ENCODE results near the gene COL15A1.

GRCh38 chr9:99050292-99050911 lies 106.7 kb downstream of the COL15A1 start:
- TF ChIP-seq ESRRA (CRISPR knock-in tag; IDR thresholded peaks at IDR 0.05; ENCODE audit: borderline replicate concordance), result no peak
- TF ChIP-seq GABPB1 (CRISPR knock-in tag; IDR thresholded peaks at IDR 0.05), result no peak
- TF ChIP-seq CTCF (IDR thresholded peaks at IDR 0.05), result no peak
- TF ChIP-seq ZNF317 (CRISPR knock-in tag; IDR thresholded peaks at IDR 0.05; ENCODE audit: borderline replicate concordance, low read depth), result no peak
- TF ChIP-seq AR (CRISPR knock-in tag; IDR thresholded peaks at IDR 0.05), result no peak
- TF ChIP-seq PREB (CRISPR knock-in tag; IDR thresholded peaks at IDR 0.05; ENCODE audit: borderline replicate concordance), result no peak
- no peak for TF ChIP-seq MAX (CRISPR knock-in tag; IDR thresholded peaks at IDR 0.05)
- TF ChIP-seq USF2 (CRISPR knock-in tag; IDR thresholded peaks at IDR 0.05), result no peak
- no peak for TF ChIP-seq ATF3 (CRISPR knock-in tag; conservative IDR thresholded peaks at IDR 0.05)
- no peak for TF ChIP-seq MLX (CRISPR knock-in tag; IDR thresholded peaks at IDR 0.05)
- no peak for TF ChIP-seq E2F1 (CRISPR knock-in tag; IDR thresholded peaks at IDR 0.05)
- TF ChIP-seq HMGXB4 (CRISPR knock-in tag; IDR thresholded peaks at IDR 0.05), result no peak

Measured in WTC11 (cell line).